Measurements from ENCODE around the gene DOP1A. TPM values are rescaled to one million over a fixed set of nuclear protein-coding genes. Genes with fewer than 3 reads are reported as not detected.
"Not testable (repeated sequence)": the region's sequence is repeated elsewhere in the genome, so short reads cannot be mapped to it uniquely, and the experiment has no call there.

DOP1A gene
- polyA plus RNA-seq, 3 donors from 2014 or later = 2.3 to 4.7 (median 3.0) TPM

DNA sequence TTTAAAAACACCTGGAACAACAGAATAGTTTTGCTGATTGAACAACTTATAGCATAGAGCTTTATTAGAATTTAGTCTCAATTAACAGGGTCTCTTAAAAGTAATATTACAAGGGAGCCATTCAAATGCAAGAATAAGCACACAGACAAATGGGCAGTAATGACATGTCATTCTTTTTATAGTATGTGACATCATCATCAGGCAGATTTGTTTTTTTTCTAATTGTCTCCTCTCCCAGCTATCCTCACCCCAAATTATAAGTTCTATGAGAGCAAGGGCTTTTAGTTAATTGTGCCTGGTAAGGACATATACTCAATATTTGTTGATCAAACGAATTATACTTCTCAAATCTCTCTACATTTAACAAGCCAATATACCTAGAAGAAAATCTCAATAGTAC, 114.6 kb downstream of the DOP1A start:
- Mint-ChIP-seq H3K4me1 (no peaks in the 10 kb centered on the region), H3K9me3 (no peaks in the 10 kb centered on the region), H3K36me3 (peaks cover 22 to 57% (median 37%) of the 10 kb centered on the region in 3 donors), H3K27ac (peak overlapping the region in 1 of 6 donors; percentile 29), H3K27me3 (ENCODE audit: low read depth in 3 of 3) (no peaks in the 10 kb centered on the region), H3K4me3 (no peak overlapping the region)
- no peak for DNase-seq

DNA sequence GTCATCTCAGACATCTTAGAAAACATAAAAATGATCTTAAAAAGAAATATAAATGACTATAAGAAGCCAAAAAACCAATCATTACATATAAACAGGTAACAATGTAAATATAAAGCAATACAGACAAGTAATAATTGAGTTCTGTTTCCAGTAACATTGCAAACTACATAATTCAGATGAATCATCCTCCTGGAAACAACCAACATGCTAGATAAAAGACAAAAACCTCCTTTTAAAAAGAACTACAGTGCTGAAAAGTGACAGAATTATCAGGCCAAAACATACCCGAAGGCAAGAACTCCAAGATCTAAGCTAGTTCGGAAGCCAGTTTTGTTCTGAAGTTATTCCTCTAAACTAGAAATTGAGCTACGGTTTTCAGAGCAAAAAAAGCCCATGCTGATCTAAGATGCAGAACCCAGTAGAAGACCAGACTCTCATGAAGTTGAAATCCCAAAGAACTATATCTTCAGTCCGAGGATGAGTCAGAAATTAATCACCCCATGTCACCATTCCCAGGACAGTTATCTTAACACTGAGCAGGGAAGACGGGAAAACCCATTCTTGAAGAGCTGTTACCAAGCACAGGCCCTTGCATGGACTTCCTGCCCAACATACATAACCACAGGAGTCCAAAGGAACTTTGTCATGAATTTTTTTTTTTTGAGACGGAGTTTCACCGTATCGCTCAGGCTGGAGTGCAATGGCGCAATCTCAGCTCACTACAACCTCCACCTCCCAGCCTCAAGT, 115.8 kb downstream of the DOP1A start:
- no peaks in the 10 kb centered on the region for H3K27me3 Mint-ChIP-seq (ENCODE audit: low read depth in 3 of 3)
- H3K9me3 Mint-ChIP-seq = no peaks in the 10 kb centered on the region
- H3K4me3 Mint-ChIP-seq = no peak overlapping the region
- no peak for DNase-seq
- H3K4me1 Mint-ChIP-seq = no peaks in the 10 kb centered on the region
- no peak overlapping the region for H3K27ac Mint-ChIP-seq
- H3K36me3 Mint-ChIP-seq = peaks cover 22 to 54% (median 37%) of the 10 kb centered on the region in 3 donors

DNA sequence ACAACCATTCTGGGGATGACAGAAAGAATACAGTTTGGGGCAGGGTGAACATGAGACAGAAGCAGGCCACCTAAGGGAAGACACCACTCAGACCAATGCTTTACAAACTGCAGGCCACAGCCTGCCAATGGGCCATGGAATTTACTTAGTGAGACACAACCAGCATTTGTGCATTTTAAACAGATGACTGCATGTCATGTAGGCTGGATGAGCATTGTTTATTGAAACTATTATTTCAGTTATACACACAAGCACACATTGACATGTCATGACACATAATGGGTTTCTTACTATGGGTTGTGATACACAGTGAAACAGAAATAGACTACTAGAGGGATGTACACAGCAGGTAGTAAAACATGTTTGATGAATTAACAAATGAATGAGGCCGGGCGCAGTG, 117.6 kb downstream of the DOP1A start:
- no peaks in the 10 kb centered on the region for H3K27me3 Mint-ChIP-seq (ENCODE audit: low read depth in 3 of 3)
- no peak overlapping the region for H3K4me3 Mint-ChIP-seq
- peaks cover 0 to 4% of the 10 kb centered on the region in 2 donors for H3K4me1 Mint-ChIP-seq
- no peaks in the 10 kb centered on the region for H3K9me3 Mint-ChIP-seq
- DNase-seq = no peak
- H3K36me3 Mint-ChIP-seq = peaks cover 26 to 51% (median 37%) of the 10 kb centered on the region in 3 donors
- peak overlapping the region in 2 of 6 donors; percentile 43 to 46 for H3K27ac Mint-ChIP-seq

DNA sequence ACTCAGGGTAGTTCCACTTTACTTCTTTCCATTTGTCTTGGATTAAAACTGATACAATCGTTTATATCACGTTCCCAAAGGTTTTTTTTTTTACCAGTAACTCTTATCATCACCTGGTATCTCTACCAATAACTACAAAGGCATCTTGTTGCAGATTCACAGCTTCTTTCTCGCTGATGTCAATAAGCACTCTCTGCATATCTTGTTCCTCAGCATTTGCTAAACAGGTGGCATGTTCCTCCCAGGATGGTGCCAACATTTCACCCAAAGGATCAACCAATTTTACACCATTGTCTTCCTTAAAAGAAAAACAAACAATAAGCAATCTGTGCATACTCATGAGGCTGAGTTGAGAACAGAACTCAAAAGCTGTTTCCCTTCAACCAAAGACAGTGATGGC, 121.0 kb downstream of the DOP1A start:
- Mint-ChIP-seq H3K4me1 (peaks cover 18 to 19% of the 10 kb centered on the region in 2 donors), H3K9me3 (no peaks in the 10 kb centered on the region), H3K27me3 (ENCODE audit: low read depth in 3 of 3) (peaks cover 6 to 10% (median 9%) of the 10 kb centered on the region in 3 donors), H3K4me3 (no peak overlapping the region), H3K36me3 (peaks cover 17 to 32% (median 19%) of the 10 kb centered on the region in 3 donors), H3K27ac (no peak overlapping the region)
- no peak for DNase-seq

DNA sequence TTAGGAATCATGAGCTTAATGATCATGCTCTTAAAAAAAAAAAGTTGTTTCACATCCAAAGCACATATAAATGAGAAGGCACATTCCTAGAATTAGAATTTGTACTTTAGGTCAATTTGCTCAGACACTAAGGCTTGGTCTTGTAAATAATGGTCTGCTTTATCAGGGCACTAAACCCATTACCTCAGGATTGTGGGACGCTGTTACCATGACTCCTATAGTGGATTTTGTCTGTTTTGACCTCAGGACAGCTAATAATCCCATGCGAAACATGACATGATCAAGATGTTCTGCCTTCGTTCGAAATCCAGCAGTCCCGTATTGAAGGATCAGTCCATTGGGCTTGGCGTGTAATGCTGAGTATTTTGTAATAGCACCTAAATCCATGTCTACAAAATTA, 123.2 kb downstream of the DOP1A start:
- Mint-ChIP-seq H3K4me3 (peak overlapping the region in 2 of 5 donors; percentile 48 to 69), H3K36me3 (peaks cover 8 to 15% (median 13%) of the 10 kb centered on the region in 3 donors), H3K27me3 (ENCODE audit: low read depth in 3 of 3) (peaks cover 6 to 10% (median 9%) of the 10 kb centered on the region in 3 donors), H3K4me1 (peaks cover 24 to 33% of the 10 kb centered on the region in 2 donors), H3K9me3 (no peaks in the 10 kb centered on the region), H3K27ac (no peak overlapping the region)
- DNase-seq = no peak

DNA sequence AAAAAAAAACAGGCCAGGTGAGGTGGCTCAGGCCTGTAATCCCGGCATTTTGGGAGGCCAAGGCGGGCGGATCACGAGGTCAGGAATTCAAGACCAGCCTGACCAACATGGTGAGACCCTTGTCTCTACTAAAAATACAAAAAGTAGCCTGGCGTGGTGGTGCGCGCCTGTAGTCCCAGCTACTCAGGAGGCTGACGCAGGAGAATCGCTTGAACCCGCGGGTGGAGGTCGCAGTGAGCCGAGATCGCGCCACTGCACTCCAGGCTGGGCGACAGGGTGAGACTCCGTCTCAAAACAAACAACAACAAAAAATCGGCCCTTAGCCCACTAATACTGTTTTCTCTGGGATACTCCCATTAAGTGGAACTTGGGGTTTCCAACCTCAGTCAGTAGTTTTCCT, 124.5 kb downstream of the DOP1A start:
- Mint-ChIP-seq H3K4me3 (peak overlapping the region; percentile 91 to 99 (median 98)), H3K4me1 (peaks cover 24 to 33% of the 10 kb centered on the region in 2 donors), H3K27ac (peak overlapping the region in 4 of 6 donors; percentile 22 to 92 (median 74))
- H3K36me3 Mint-ChIP-seq; H3K9me3 Mint-ChIP-seq; H3K27me3 Mint-ChIP-seq (ENCODE audit: low read depth in 3 of 3): not testable (repeated sequence)
- DNase-seq = peak in 1 of 3 donors; percentile 4

DNA sequence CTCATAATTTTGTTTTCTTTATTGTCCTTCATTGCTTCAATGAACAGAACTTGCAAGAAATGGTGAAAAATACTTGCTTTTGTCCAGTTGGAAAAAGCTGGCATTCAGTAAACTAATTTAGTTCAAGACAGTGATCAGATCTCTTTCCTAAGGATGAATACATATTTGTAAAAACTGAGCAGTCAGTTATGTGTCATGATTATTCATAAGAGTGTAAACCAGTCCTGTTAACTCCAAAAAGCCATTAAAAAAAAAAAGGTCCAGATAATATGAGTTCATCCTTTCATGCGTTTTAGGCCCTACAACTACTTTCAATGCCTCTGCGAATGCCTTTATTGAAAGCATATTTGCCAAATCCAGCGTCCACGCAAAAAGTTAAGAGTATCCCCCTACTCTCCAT, 125.0 kb downstream of the DOP1A start:
- peak overlapping the region; percentile 60 to 98 (median 90) for H3K27ac Mint-ChIP-seq
- H3K36me3 Mint-ChIP-seq = peaks cover 4 to 9% (median 5%) of the 10 kb centered on the region in 3 donors
- H3K9me3 Mint-ChIP-seq = no peaks in the 10 kb centered on the region
- peaks cover 6 to 10% (median 9%) of the 10 kb centered on the region in 3 donors for H3K27me3 Mint-ChIP-seq (ENCODE audit: low read depth in 3 of 3)
- H3K4me1 Mint-ChIP-seq = peaks cover 24 to 33% of the 10 kb centered on the region in 2 donors
- peak overlapping the region; percentile 91 to 99 (median 98) for H3K4me3 Mint-ChIP-seq
- DNase-seq = no peak

DNA sequence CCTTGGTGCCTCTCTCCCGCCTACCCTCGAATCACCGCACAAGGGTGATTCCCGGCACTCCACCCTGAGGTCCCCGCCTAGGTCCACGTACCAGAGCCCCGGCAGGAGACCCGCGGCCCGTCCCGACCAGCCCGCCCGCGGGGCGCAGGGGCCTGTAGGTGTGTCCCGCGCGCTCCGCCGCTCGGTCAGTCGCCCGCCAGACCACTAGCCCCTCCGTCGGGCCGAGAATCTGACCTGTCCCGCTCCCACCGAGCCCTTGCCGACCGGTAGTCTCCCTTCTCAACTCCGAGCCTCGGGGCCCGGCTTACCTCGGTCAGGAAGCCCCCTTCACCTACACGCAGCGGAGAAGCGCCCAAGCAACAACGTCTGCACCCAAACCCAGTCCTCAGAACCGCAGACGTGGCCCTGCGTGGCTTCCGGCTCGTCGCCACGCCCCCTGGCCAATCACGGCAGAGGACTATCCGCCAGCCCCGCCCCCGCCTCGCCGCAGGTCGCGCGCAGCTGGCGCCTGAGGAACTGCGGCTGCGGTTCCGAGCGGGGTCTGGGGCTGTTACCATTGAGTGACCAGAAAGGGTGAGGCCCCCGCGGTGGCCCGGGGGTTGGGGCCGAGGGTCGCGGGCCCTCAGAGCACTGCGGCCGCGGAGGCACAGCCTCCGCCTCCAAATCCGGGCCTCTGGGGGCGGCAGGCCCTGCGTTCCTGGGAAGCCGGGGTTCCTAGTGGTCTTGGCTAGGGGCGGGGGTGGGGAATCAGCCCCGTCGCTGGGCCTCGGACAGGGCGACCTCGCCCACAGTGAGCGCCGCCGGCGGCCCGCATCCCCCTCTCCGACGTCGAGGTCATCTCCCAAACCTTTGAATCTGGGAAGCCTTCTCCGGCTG, 125.6 kb downstream of the DOP1A start, which contains the start of the genes PGM3 and RWDD2A:
Gene PGM3 (minus strand): TSS at position 395 of the 876 bp plus-strand sequence. CDS start 2,253 bp downstream, outside the sequence.
Gene RWDD2A (plus strand): TSS at position 487 of the 876 bp plus-strand sequence. CDS start 1,095 bp downstream, outside the sequence.
- Mint-ChIP-seq H3K27me3 (ENCODE audit: low read depth in 3 of 3) (peaks cover 6 to 10% (median 9%) of the 10 kb centered on the region in 3 donors), H3K36me3 (peaks cover 4 to 6% (median 5%) of the 10 kb centered on the region in 3 donors), H3K9me3 (no peaks in the 10 kb centered on the region), H3K4me3 (peak within 1 kb of the TSS; percentile 91 to 99 (median 98)), H3K4me1 (peaks cover 24 to 33% of the 10 kb centered on the region in 2 donors), H3K27ac (peak within 1 kb of the TSS; percentile 84 to 98 (median 94))
- DNase-seq = peak; percentile 89 to 90 (median 89)

DNA sequence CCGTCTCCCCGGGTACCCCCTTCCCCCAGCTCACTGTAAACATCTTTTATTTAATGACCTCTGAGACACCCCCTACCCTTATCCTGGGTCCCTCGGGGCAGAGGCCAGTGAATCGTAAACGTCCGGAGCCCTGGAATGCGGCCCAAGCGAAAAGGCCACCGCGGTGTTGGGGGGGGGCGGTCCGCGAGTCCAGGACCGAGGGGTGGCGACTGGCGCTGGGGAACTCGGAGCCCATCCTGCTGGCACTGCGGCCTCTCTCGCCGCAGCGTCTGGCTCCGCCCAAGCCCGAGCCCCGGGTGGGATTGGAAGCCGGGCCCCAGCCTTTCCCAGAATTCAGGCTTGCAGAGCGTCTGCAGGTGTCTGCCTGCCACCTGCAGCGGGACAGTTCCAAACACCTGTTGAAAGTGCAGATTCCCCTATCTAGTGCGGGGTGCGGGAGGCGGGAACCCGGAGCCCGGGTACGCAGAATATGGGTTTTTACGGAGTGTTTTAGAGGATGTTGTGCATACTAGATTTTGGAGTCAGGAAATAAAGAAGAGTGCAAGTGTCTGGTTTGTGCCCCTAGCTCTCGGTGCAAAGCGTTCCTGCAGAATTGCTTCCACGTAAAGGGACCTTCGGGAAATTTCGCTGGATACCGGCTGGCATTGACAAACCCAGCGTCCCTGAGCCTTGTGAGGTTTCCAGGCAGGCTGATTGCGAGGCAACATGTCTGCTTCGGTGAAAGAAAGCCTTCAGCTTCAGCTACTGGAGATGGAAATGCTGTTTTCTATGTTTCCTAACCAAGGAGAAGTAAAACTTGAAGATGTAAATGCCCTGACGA, 126.5 kb downstream of the DOP1A start:
- peak overlapping the region; percentile 67 to 99 (median 72) for H3K4me3 Mint-ChIP-seq
- peaks cover 24 to 33% of the 10 kb centered on the region in 2 donors for H3K4me1 Mint-ChIP-seq

DNA sequence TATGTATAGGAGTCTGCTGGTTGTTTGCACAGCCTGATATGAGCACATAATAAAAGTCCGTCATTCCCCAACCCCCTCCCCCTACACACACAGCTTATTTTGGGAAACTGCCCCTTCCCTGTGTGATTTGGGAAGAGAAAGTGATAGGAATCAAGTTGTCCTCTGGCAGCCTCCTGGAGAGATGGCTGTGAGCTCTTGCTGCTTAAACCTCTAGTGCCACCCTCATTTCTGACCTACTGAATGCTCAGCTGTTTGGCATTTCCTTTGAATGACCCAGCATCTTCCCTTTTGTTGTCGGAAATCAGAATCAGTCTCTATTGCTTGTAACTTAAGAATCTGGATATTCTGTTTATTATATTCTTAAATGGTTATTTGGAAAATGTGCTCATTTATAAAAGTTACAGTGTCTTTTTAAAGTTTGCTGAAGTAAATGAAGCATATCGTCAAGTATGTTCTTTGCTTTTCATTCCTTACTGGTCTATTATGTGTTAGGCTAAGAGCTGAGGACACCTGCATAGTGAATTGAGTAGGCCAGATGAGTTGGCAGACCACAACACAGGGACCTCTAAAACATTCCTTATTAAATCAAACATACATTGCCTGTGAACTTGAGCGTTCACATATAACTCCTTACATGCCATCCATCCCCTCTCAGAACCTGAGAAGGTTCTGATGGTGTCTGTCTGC, 131.2 kb downstream of the DOP1A start:
- H3K4me1 Mint-ChIP-seq = peaks cover 6 to 14% of the 10 kb centered on the region in 2 donors
- H3K36me3 Mint-ChIP-seq = no peaks in the 10 kb centered on the region
- no peak overlapping the region for H3K4me3 Mint-ChIP-seq
- H3K27me3 Mint-ChIP-seq (ENCODE audit: low read depth in 3 of 3) = peaks cover 0 to 2% (median 0%) of the 10 kb centered on the region in 3 donors
- no peak for DNase-seq
- H3K9me3 Mint-ChIP-seq = no peaks in the 10 kb centered on the region
- no peak overlapping the region for H3K27ac Mint-ChIP-seq

More for the DNA sequence above, 126.5 kb downstream of the DOP1A start:
- Mint-ChIP-seq H3K27ac (peak overlapping the region in 4 of 6 donors; percentile 24 to 77 (median 49)), H3K9me3 (no peaks in the 10 kb centered on the region), H3K27me3 (ENCODE audit: low read depth in 3 of 3) (peaks cover 6 to 10% (median 9%) of the 10 kb centered on the region in 3 donors), H3K36me3 (peaks cover 4 to 6% (median 5%) of the 10 kb centered on the region in 3 donors)
- peak; percentile 15 to 24 (median 20) for DNase-seq

DNA sequence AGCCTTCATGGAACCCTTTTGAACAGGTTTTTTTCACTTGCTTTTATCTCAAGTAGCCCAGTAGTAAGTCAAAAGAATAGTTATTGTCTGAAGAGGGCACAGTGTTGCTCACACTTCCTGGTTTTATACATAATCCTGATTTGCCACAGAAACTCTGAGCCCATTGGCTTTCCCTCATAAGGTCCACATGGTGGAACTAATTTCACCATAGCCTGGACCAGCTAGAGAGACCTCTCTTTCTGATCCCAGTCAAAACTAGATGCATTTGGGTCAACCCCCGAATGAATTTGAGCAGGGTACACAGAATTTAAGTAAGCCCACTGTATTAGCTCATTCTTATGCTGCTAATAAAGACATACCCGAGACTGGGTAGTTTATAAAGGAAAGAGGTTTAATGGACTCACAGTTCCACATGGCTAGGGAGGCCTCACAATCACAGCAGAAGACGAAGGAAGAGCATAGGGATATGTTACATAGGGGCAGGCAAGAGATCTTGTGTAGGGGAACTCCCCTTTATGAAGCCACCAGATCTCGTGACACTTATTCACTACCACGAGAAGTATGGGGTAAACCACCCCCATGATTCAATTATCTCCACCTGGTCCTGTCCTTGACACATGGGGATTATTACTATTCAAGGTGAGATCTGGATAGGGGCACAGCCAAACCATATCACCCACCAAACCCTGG, 131.8 kb downstream of the DOP1A start:
- no peaks in the 10 kb centered on the region for H3K9me3 Mint-ChIP-seq
- H3K27ac Mint-ChIP-seq = no peak overlapping the region
- H3K27me3 Mint-ChIP-seq (ENCODE audit: low read depth in 3 of 3) = peaks cover 0 to 2% (median 0%) of the 10 kb centered on the region in 3 donors
- DNase-seq = no peak
- no peaks in the 10 kb centered on the region for H3K36me3 Mint-ChIP-seq
- peaks cover 2 to 9% of the 10 kb centered on the region in 2 donors for H3K4me1 Mint-ChIP-seq
- no peak overlapping the region for H3K4me3 Mint-ChIP-seq

DNA sequence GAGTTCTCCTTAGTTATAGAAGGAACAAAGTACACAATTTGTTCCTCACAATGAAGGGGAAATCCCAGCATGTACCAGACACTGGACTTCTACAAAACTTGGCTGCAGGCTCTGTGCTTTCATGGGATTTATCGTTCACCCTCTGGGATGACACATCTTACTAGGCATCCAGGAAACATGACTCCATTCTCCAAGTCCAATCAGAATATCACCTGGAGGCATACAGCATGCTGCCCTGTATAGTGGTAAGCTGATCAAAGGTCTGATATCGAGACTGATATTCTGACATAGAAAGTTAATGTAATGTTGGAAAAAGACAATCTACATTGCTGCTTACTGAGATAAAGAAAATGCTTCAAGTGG, 132.4 kb downstream of the DOP1A start:
- Mint-ChIP-seq H3K4me1 (peaks cover 0 to 4% of the 10 kb centered on the region in 2 donors), H3K9me3 (no peaks in the 10 kb centered on the region), H3K36me3 (no peaks in the 10 kb centered on the region), H3K4me3 (no peak overlapping the region), H3K27me3 (ENCODE audit: low read depth in 3 of 3) (peaks cover 0 to 2% (median 0%) of the 10 kb centered on the region in 3 donors), H3K27ac (no peak overlapping the region)
- no peak for DNase-seq
